HepG2 (cell line): Measurements from ENCODE around the gene CACNG7. TPM values are rescaled to one million over a fixed set of nuclear protein-coding genes. Genes with fewer than 3 reads are reported as not detected.
A peak's percentile ranks its signal among the peaks of the same experiment; 100 is the strongest.

ENCODE experiments used
- BRF2 ChIP-seq: sonication (generic); formaldehyde crosslinking; IDR thresholded peaks from 2 replicates; pipeline ENCODE4 v1.8.1; 2022; ENCODE audit warnings: mild to moderate bottlenecking, missing genetic modification reagents
- FOSL2 ChIP-seq: sonication (generic); formaldehyde crosslinking; IDR thresholded peaks from 2 replicates; pipeline ENCODE4 v1.4.0; 2020; ENCODE audit warnings: missing genetic modification reagents
- POLR2A ChIP-seq, 2 experiments: IDR thresholded peaks; 2 replicates each; pipeline ENCODE4 v1.6.1; 2011; ENCODE audit warnings: low read depth in 2 of 2, low read length in 2 of 2, mild to moderate bottlenecking in 1 of 2, moderate library complexity in 1 of 2; ENCODE audit not compliant: insufficient read depth in 1 of 2
- SIN3A ChIP-seq: IDR thresholded peaks from 2 replicates; pipeline ENCODE4 v1.6.1; 2011; ENCODE audit warnings: low read depth, mild to moderate bottlenecking, control low read depth, low read length, borderline replicate concordance
- TP53 ChIP-seq: sonication (generic); formaldehyde crosslinking; conservative IDR thresholded peaks from 2 replicates; pipeline ENCODE4 v1.4.0; 2020; ENCODE audit warnings: missing genetic modification reagents
- ZBTB34 ChIP-seq: sonication (generic); formaldehyde crosslinking; IDR thresholded peaks from 2 replicates; pipeline ENCODE4 v1.8.0; 2022; ENCODE audit warnings: mild to moderate bottlenecking, missing genetic modification reagents
- ZNF501 ChIP-seq: sonication (generic); formaldehyde crosslinking; IDR thresholded peaks from 2 replicates; pipeline ENCODE4 v1.5.1; 2020; ENCODE audit warnings: mild to moderate bottlenecking, moderate library complexity, missing genetic modification reagents
- ZNF510 ChIP-seq: sonication (generic); formaldehyde crosslinking; IDR thresholded peaks from 2 replicates; pipeline ENCODE4 v1.4.0; 2020; ENCODE audit warnings: low read depth, mild to moderate bottlenecking, missing genetic modification reagents
- ZNF687 ChIP-seq: sonication (generic); formaldehyde crosslinking; IDR thresholded peaks from 2 replicates; pipeline ENCODE4 v1.5.1; 2020; ENCODE audit warnings: mild to moderate bottlenecking, missing genetic modification reagents, moderate library complexity
- ZNF776 ChIP-seq: sonication (generic); formaldehyde crosslinking; IDR thresholded peaks from 2 replicates; pipeline ENCODE4 v1.4.0; 2020; ENCODE audit warnings: mild to moderate bottlenecking, missing genetic modification reagents
- polyA plus RNA-seq, 8 experiments: library from polyadenylated mRNA; depleted of rRNA in 3 of 8; stranded (reverse) in 7 of 8; unstranded in 1 of 8; fragments of >200 nt; fragmentation: Illumina TruSeq in 4 of 8; extraction: Trizol in 4 of 8; gene quantifications; 2 replicates each; pipeline versions ENCODE4 v1.2.1 to v1.2.3, GENCODE V29; 2011 to 2016; ENCODE audit warnings: low read depth in 4 of 8, missing spikeins in 1 of 8, mixed read lengths in 1 of 8; ENCODE audit not compliant: insufficient read depth in 1 of 8
- total RNA-seq, 5 experiments: library from RNA; depleted of rRNA; stranded (reverse); fragments of >200 nt; fragmentation: Illumina TruSeq; extraction: Trizol; gene quantifications; 2 replicates each; pipeline ENCODE4 v1.2.3, GENCODE V29; 2016; ENCODE audit warnings: low read depth in 1 of 5
- TF ChIP-seq, protein P1 (sequence below): IDR thresholded peaks from 2 replicates; pipeline ENCODE4 v1.6.1; 2016; ENCODE audit warnings: low read depth, borderline replicate concordance
- TF ChIP-seq, protein P2 (sequence below): sonication (generic); formaldehyde crosslinking; conservative IDR thresholded peaks from 2 replicates; pipeline ENCODE4 v1.4.0; 2020; ENCODE audit warnings: mild to moderate bottlenecking, missing genetic modification reagents, moderate library complexity

CACNG7 gene
- total and polyA plus RNA-seq, 2 of the 13 experiments (the other 11 are each of a cell fraction or from before 2014, with no cell fraction given), result not detected

GRCh38 chr19:53868091-53868891 lies 40.8 kb upstream of the CACNG7 start (continued):
- TF ChIP-seq, protein P1, sequence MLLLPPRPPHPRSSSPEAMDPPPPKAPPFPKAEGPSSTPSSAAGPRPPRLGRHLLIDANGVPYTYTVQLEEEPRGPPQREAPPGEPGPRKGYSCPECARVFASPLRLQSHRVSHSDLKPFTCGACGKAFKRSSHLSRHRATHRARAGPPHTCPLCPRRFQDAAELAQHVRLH (CRISPR knock-in tag), result no peak
- TF ChIP-seq ZNF510 (CRISPR knock-in tag) (no peak), TP53 (CRISPR knock-in tag) (no peak), POLR2A (IDR thresholded peaks at IDR 0.05; ENCODE audit: insufficient read depth in 1 of 2, low read depth in 2 of 2, low read length in 2 of 2) (peak in 1 of 2 experiments; percentile 84; a peak in 2 of 4 replicates), ZBTB34 (CRISPR knock-in tag) (no peak), BRF2 (no peak), FOSL2 (no peak), ZNF776 (CRISPR knock-in tag) (0 out of 2 replicates have a peak, but pooled peaks have one; percentile 14), ZNF501 (CRISPR knock-in tag) (no peak), ZNF687 (CRISPR knock-in tag) (no peak), SIN3A (0 out of 2 replicates have a peak, but pooled peaks have one; percentile 8)
- TF ChIP-seq, protein P2, sequence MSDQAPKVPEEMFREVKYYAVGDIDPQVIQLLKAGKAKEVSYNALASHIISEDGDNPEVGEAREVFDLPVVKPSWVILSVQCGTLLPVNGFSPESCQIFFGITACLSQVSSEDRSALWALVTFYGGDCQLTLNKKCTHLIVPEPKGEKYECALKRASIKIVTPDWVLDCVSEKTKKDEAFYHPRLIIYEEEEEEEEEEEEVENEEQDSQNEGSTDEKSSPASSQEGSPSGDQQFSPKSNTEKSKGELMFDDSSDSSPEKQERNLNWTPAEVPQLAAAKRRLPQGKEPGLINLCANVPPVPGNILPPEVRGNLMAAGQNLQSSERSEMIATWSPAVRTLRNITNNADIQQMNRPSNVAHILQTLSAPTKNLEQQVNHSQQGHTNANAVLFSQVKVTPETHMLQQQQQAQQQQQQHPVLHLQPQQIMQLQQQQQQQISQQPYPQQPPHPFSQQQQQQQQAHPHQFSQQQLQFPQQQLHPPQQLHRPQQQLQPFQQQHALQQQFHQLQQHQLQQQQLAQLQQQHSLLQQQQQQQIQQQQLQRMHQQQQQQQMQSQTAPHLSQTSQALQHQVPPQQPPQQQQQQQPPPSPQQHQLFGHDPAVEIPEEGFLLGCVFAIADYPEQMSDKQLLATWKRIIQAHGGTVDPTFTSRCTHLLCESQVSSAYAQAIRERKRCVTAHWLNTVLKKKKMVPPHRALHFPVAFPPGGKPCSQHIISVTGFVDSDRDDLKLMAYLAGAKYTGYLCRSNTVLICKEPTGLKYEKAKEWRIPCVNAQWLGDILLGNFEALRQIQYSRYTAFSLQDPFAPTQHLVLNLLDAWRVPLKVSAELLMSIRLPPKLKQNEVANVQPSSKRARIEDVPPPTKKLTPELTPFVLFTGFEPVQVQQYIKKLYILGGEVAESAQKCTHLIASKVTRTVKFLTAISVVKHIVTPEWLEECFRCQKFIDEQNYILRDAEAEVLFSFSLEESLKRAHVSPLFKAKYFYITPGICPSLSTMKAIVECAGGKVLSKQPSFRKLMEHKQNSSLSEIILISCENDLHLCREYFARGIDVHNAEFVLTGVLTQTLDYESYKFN, result no peak
